Neural cell (in vitro differentiated cells): ENCODE results near the gene ZNF23.

ENCODE experiments used
- CTCF ChIP-seq: fragments of 450-650 bp; IDR thresholded peaks from 2 replicates; pipeline ENCODE4 v1.5.1; 2014; ENCODE audit warnings: antibody characterized with exemption, mild to moderate bottlenecking, moderate library complexity; ENCODE audit not compliant: poor library complexity, severe bottlenecking
- EP300 ChIP-seq: fragments of 450-650 bp; conservative IDR thresholded peaks from 2 replicates; pipeline ENCODE4 v1.6.1; 2014; ENCODE audit warnings: antibody characterized with exemption, mild to moderate bottlenecking, moderate library complexity; ENCODE audit not compliant: poor library complexity, severe bottlenecking
- EZH2 ChIP-seq: fragments of 200-600, 300-800 bp; shearing (Covaris generic), sonication (generic); IDR thresholded peaks from 2 replicates; pipeline ENCODE4 v1.6.1; 2014; ENCODE audit warnings: antibody characterized with exemption, low read length, borderline replicate concordance, mild to moderate bottlenecking; ENCODE audit not compliant: insufficient read depth, poor library complexity, severe bottlenecking
- POLR2AphosphoS5 ChIP-seq: IDR thresholded peaks from 2 replicates; pipeline ENCODE4 v1.6.1; 2012
- RAD21 ChIP-seq: fragments of 450-650 bp; conservative IDR thresholded peaks from 2 replicates; pipeline ENCODE4 v1.6.1; 2014; ENCODE audit warnings: antibody characterized with exemption, mild to moderate bottlenecking, moderate library complexity
- SMC3 ChIP-seq: fragments of 450-650 bp; conservative IDR thresholded peaks from 2 replicates; pipeline ENCODE4 v1.6.1; 2014; ENCODE audit warnings: antibody characterized with exemption, mild to moderate bottlenecking, moderate library complexity; ENCODE audit not compliant: poor library complexity
- TAF1 ChIP-seq: IDR thresholded peaks from 2 replicates; pipeline ENCODE4 v1.6.1; 2012; ENCODE audit warnings: low read depth
- TF ChIP-seq, protein P1 (sequence below): IDR thresholded peaks from 2 replicates; pipeline ENCODE4 v1.6.1; 2012; ENCODE audit warnings: borderline replicate concordance

GRCh38 chr16:71484006-71484893, 22.2 kb upstream of the ZNF23 start:
- TF ChIP-seq CTCF (peak; percentile 28), POLR2AphosphoS5 (peak; percentile 98), EZH2 (no peak), RAD21 (no peak), TAF1 (peak; percentile 90), EP300 (peak; percentile 79), SMC3 (peak; percentile 54)
- TF ChIP-seq, protein P1, sequence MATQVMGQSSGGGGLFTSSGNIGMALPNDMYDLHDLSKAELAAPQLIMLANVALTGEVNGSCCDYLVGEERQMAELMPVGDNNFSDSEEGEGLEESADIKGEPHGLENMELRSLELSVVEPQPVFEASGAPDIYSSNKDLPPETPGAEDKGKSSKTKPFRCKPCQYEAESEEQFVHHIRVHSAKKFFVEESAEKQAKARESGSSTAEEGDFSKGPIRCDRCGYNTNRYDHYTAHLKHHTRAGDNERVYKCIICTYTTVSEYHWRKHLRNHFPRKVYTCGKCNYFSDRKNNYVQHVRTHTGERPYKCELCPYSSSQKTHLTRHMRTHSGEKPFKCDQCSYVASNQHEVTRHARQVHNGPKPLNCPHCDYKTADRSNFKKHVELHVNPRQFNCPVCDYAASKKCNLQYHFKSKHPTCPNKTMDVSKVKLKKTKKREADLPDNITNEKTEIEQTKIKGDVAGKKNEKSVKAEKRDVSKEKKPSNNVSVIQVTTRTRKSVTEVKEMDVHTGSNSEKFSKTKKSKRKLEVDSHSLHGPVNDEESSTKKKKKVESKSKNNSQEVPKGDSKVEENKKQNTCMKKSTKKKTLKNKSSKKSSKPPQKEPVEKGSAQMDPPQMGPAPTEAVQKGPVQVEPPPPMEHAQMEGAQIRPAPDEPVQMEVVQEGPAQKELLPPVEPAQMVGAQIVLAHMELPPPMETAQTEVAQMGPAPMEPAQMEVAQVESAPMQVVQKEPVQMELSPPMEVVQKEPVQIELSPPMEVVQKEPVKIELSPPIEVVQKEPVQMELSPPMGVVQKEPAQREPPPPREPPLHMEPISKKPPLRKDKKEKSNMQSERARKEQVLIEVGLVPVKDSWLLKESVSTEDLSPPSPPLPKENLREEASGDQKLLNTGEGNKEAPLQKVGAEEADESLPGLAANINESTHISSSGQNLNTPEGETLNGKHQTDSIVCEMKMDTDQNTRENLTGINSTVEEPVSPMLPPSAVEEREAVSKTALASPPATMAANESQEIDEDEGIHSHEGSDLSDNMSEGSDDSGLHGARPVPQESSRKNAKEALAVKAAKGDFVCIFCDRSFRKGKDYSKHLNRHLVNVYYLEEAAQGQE = peak; percentile 90
